Right hindlimb (tissue), 1 donor: Measurements from ENCODE around the gene AHSA1.

Experiments used
- DNase-seq: peaks from one replicate; pipeline ENCODE4 v3.0.0-alpha.2; 2018

AHSA1 gene

DNA sequence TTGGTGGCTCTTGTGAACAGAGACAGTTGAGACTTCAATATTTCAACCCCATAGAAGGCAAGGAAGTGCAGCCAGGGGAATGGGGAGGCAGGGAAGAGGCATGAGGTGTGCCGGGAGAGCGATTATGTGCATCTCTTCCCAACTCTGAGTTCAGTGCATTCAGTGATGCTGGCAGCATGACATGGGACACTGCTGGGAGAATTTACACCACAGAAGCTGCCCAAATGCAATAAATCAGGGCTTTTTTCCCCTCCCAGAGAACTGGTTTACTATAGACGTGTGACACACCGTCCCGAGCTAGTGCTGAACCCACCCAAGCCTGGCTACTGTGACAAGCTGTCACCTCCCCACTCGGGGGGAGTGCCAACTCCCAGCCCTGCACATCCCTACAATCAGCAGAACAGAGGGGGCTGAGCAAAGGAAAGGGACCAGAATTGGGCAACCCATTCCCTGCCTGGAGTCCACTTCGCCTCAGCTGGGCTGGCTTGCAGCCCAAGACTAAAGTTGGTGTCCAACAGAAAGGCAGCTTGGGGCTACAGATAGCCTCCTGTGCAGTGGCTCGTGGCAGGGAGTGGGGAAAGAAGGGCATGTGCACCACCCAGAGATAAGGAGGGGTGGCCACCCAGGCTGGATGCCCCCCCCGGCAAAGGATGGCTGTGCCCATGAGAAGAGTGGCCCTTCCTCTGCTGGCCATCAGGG lies 16.7 kb downstream of the AHSA1 start:
- no peak for DNase-seq

DNA sequence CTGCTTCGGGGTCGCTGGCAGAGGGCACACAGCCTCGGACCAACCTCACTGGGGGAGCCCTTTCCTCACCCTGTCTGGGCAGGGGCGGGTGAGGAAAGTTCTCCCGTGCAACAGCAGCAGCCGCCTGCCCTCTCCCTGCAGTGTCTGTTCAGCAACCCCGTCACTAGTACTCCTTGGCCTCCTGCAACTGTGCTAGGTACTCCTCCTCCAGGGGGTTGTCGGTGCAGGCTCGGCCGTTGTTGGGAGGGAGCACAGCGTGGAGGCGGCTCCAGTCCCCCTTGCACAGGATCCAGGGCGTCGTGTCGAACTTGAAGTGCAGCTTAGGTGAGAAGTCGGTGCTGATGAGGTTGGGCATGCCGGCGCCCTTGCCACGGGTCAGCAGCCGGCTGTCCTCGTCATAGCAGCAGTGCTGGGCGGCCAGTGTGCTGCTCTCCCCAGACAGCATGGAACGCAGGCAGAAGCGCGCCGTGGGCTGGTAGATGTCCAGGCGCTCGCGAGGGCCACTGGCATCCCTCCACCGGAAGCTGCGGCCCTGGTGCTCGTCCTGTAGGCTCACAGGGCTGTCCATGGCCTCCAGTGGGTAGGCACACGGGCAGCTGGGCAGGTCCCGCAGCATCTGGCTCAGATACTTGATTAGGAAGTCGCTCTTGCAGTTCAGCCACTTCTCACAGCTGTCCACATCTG lies 17.7 kb downstream of the AHSA1 start:
- DNase-seq: no peak

DNA sequence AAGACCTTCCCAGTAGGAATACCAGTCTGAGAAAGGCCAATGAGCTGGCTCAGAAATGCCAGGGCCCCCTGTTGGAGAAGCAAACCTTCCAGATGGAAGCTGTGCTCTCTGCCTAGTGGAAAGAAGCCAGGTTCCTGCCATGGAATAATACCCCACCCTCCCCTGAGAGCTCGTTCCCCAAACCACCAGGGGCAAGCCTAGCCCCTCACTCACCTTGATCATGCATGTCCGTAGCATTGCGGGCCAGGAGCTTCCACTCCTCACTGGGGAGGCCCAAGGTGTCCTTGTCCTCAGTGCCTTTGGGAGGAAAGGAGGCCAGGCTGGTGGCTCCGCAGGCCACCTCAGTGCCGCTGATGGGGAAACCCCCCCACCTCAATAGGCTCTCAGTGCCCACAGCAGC lies 20.1 kb downstream of the AHSA1 start:
- DNase-seq: no peak

DNA sequence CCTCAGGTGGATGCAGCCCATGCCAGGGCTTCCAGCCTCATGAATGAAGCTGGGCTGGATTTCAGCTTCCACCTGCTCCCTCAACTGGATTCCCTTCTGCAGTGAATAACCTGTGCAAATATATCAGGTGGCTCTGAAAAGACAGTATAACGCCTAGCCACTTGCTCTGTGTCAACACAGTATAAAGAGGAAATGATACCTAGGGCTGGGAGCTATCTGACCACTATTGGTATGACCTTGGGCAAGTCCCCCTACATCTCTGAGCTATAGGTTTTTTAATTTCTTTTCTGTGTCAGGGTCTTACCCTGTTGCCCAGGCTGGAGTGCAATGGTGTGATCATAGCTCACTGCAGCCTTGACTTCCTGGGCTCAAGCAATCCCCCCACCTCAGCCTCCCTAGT lies 20.9 kb downstream of the AHSA1 start:
- no peak for DNase-seq

DNA sequence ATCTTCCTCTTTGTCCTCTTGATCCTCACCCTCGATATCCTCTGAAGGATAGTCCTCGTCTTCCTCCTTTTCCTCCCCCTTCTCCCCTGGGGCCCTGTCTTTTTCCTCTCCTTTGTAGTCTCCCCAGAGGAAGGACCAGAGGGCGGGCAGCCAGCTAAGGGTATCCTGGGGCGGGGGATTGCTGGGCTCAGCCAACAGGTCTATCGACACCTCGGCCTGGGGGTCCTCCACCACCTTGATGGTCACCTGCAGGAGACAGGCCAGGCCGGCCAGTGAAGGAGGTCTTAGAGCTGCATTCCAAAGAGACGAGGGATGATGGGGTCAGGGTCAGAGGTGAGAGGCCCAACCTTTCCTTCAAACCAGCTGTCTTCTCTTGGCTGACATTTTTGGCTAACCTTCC lies 24.5 kb downstream of the AHSA1 start:
- no peak for DNase-seq

DNA sequence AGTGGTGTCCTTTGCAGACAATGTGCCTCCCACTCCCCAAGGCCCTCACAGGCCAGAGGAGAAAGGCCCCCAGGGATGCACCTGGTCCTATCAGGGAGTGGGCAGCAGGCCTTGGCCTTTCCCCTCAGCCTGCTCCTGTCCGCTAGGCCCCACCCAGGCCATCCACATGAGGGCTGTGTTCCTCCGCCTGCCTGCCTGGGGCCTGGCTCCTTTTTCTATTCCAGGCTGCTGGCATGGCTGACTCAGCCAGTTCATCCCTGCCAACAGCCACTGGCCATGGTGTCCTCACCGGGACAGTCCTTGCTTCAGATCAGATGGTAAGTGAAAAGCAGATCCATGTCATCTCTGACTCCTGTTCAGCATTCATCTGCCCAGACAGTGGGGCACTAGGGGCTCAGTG lies 27.4 kb downstream of the AHSA1 start:
- DNase-seq: no peak

DNA sequence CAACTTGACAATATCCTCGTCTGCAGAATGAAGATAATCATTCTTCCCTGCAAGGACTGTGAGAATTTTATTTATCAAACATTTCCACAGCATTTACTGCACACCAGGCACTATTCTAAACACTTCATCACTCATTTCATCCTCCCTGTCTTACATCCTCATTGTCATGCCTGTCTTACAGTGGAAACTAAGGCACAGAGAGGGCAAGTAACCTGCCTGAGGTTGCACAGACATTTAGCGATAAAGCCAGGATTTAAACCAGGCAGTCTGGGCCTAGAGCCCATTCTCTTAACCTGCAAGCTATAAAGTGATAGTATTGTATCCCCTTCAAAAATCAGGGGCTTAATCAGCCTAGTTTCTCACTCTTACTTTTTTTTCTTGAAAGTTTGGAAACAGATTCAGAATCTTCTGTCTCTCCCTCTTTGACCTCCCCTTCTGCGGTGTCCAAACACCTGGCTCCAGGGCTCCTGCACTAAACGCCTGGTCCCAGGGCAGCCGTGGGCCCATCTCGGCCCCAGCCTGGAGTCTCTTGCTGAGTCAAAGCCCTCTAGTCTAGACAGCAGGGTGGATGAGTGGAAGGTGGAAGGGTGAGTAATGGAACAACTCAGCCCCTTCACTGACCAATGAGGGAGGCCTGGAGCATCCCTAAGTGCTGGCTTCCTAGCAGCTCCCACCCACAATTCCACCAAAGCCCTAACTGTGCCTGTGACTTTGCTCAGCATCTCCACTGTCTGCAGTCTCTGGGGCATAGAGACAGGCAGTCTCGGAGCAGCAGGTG lies 28.2 kb downstream of the AHSA1 start:
- no peak for DNase-seq

DNA sequence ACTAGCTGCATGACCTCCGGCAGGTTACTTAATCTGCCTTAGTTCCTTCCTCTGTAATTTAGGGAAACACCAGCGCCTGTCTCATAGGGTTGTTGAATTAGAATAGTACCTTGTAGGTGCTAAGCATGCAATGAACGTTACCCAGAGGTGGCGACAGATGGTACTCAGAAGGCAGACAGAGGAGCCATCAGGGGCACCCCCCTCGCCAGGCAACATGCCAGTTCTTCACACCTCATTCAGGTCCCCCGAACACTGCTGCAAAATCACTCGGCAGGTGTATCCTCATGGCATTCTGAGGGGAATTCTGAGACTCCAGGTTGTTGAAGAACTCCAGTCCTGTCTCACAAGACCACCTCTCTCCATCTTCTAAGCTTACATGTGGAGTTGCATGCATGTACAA lies 30.7 kb downstream of the AHSA1 start:
- no peak for DNase-seq

DNA sequence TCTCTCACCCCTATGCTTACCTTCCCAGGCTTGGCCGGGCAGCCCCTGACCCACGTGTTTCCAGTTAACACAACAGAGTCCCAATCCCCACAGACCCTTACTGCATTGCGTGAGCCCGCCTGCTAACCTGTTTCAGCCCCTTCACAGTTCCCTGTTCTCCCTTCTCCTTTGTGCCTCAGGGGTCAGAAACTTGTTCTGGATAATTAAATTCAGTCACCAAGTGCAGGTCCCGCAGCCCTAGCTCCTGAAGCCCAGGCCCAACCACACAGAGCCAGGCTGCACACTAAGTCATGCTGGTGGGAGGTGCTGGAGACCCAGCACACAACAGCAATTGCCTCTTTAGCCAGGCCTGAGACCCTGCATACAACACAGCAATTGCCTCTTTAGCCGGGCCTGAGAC lies 31.1 kb downstream of the AHSA1 start:
- DNase-seq: no peak

DNA sequence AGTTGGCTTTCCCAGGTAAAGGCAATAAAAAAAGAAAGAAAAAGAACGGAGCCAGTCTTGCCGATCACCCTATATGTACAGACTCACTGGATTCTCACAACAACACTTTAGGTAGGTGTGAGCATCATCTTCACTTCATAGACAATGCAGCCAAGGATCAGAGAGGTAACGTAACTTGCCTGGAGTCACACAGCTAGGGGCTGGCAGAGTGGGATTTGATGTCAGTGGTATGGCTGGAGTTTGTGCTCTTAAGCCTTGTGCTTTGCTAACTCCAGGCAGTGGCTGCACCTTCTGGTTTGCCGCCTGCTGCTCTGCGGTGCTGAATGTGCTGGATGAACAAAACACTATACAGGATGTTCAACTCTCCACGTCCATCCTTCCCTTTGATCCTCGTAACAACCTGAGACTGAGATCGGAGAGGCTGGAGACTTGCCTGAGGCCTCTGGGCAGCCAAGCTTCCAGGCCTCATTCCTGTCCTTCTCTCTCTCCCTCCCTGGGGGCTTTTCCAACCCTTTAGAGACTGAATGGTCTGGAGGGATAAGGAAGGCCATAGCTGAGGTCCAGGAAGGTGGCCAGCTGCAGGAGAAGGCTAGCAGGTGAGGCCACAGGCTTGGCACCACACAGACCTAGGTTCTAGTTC lies 32.6 kb downstream of the AHSA1 start:
- DNase-seq: no peak

DNA sequence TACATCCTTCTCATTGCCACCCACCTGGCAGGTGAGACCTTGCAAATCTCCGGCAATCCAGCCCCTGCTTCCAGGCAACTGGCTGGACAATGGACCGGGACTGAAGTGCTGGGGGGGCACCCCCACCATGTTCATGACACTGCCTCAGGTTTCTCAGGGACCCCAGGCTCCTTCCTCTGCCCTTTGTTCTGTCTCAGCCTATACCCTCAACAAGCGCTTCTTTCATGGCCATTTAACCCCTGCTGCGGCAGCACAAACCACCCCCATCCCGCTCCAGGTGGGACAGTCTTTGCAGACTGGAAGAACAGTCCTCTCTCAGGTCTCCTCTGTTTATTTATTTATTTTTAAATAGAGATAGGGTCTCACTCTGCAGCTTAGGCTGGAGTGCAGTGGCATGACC lies 33.2 kb downstream of the AHSA1 start:
- no peak for DNase-seq

DNA sequence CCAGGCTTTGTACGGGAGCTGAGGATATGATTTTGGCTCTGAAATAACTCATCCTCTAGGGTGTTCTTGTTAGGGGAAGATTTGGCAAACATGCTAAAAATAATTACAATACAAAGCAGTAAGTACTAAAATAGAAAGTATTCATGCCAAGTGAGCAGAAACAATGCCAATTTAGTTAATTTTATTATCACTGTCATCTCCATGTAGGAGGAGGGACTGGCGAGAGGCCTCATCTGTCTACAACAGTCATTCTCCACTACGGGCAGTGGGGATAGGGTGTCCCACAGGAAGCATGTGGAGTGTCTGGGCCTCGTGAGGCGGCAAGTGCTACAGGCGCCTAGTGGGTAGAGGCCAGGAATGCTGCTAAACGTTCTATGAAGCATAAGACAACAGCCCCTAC lies 37.4 kb downstream of the AHSA1 start:
- DNase-seq: no peak

DNA sequence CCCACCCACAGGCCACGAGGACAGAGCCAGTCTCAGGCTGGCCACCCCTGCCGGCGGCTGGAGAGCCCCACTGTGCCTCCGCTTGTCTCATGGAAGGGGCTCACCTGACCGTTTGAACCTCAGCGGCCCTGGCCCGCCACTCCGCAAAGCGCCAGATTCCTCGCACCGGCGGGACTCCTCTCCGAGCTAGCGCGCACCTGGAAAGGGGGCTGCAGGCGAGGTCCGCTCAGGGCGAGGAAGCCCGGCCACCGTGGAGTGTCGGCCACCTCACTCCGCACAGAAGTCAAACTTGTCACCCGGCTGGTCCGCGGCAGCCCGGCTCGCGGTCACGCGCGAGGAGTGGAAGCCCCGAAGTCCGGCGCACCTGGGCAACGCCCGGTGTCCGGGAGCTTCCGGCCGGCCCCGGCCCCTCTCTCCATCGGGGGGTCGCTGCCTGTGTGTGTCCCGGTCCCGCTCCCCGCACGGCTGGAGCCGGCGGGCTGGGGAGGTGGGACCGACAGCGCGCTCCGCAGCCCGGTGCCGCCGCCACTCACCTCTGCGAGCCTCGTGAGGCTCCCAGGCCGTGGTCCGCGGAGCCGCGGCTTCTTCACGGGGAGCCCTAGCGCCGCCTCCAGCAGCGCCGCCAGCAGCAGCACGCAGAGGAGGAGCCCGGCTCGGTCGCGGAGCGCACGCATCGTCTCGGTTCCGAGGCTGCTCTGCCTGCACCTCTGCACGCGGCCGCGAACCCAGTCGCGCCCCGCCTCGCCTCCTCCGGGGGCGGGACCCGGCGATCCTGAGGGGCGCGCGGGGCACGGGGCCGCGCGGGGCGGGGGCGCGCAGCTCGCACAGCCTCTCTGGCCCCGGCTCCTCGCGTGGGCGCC lies 40.5 kb downstream of the AHSA1 start, which contains the start of gene ISM2:
Gene ISM2, minus strand, starts transcription at position 697 of the 860 bp plus-strand sequence. Its CDS starts 23 bp downstream, at position 674.
- peak; percentile 41 for DNase-seq

DNA sequence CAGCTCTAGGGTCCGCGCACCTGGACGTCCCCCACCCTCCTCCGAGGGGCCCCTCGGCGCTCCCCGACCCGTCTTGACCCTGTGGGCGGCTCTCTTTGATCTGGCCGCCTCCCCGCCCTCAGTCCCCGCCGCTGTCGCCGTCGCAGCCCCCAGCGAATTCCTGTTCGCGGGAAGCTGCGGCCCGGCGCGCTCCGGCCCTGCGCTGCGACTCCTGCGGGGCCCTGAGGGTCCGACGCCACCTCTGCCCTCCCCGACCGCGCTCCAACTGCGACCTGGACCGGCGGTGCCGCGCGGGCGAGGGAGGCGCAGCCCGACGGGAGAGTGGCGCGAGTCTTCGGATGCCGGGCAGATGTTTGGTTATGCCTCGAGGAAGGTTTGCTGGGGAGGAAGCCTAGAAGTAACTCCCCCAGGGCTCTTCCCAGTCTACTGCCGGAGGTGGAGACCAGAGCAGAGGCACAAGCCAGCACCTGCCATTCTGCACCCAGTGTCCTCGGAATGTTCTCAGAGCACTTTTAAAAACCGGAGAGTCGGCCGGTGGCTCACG lies 41.2 kb downstream of the AHSA1 start:
- no peak for DNase-seq

DNA sequence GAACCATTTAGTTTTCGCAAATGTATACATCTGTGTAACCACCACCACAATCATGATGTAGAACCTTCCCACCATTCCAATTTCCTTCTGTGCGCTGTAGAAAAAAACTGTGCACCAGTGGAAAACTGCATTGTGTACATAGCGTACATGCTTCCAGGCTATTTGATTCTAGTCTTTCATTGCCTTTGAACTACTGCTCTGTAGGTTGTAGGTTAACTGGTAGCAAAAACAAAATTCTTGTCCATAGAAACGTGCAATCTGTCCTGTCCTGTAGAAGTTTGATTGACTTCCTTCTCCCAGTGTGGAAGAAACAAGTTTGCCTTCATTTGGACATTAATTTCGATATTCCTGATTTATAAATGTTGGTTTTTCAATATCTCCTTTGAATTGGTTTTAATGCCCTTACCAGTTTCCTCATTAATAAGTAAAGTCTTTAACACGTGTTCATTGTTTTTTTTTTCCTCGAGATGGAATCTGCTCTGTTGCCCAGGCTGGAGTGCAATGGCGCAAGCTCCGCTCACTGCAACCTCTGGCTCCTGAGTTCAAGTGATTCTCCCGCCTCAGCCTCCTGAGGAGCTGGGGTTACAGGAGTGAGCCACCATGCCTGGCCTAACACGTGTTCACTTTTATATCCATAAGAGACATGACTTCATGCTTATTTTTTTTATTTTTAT lies 44.4 kb downstream of the AHSA1 start:
- DNase-seq: no peak

DNA sequence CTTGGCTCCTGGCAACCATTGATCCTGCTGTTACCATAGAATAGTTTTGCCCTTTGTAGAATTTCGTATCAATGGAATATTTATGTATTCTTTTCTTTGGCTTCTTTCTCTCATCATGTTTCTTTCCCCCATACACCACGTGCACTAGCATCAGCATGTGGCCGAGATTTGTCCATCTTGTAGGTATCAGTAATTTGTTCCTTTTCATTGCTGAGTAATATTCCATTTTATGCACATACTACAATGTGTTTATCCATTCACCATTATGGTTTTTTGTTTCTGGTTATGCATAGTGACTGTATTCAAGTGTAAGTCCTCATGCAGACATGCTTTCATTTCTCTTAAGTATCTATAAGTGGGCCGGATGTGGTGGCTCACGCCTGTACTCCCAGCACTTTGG lies 45.2 kb downstream of the AHSA1 start:
- DNase-seq: no peak

DNA sequence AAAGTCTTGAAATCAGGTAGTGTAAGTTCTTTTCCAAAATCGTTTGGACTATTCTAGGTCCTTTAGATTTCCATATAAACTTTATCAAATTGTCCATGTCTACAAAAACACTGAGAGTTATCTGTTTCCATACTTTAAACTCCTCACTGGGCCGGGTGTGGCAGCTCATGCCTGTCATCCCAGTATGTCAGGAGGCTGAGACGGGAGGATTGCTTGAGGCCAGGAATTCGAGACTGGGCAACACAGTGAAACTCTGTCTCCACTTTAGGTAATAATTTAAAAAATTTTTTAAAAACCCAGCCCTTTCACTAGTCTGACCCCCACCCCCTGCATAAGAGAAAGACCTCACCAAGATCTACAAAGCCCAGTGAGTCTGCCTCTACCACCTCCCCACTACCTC lies 47.1 kb downstream of the AHSA1 start:
- no peak for DNase-seq

DNA sequence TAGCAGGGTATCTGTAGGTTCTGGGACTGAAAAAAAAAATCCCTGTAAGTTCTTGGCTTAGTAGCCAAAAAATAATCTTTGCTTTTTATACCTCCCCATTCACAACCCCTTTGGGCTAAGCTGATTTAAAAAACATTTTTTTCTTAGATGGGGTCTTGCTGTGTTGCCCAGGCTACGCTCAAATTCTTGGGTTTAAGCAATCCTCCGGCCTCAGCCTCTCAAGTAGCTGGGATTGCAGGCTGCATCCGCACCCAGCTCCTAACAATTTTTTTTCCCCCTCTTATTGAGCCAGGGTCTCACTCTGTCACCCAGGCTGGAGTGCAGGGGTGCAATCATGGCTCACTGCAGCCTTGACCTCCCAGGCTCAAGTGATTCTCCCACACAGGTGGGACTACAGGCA lies 49.9 kb downstream of the AHSA1 start:
- no peak for DNase-seq

DNA sequence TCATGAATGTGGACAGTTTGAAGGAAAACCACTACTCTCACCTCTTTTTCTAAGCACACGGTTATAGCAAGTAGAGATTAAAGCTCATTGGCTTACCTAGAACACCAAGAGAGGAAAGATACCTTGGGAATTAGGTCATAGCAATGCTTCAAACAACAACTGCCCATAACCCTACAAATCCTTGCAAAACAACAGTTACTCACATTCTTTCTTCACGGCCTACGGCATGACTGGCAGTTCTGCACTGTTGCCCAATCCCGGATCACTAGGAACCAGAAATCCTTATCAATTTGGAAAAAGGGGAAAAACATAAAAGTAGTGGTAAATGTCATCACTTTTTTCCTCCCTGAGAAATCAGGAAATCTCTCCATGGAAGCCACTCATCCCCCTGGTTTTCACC lies 50.4 kb downstream of the AHSA1 start:
- DNase-seq: no peak

DNA sequence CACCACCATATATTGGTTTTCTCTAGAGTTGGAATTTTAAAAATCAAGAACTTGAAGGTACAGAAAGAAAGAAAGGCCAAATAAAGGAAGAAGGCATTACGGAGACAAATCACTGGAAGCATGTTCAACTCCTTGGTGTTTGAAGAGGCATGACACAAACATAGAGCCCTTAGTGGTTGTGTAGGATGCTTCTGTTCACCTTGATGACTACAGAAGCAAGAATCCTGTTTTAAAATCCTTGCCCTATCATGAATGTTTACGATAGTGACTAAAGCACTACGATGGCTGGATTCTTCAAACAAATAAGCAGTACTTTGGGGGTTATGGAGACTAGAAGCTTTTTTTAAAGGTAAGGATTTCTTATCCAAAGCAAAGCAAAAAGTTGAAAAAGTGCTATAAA lies 51.0 kb downstream of the AHSA1 start:
- DNase-seq: no peak

DNA sequence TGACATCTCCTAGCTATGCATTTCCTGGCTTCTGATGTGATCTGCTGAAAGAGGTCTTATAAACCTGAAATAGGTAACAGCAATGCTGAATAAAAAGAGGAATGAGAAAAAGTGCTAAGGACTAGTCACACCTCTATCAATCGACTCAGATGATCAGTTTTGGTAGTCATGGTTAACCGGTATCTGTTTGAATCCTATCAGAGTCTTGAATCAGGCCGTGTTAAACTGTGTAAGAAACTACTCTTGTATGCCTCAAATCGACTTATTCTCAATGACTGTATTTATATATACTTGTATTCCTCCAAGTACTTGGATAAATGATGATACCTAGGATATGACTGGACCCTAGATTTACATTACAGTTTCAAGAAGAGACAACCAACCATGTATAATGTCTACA lies 51.5 kb downstream of the AHSA1 start:
- DNase-seq: no peak
